HG03469 (cell line): ENCODE data around the gene COG6.

Experiments used
- ATAC-seq: cut with Tn5 transposase; IDR thresholded peaks from one replicate; pipeline ENCODE4 v1.9.1; 2021; ENCODE audit warnings: mild to moderate bottlenecking, moderate library complexity, moderate number of reproducible peaks; ENCODE audit not compliant: unreplicated experiment

The COG6 gene

DNA sequence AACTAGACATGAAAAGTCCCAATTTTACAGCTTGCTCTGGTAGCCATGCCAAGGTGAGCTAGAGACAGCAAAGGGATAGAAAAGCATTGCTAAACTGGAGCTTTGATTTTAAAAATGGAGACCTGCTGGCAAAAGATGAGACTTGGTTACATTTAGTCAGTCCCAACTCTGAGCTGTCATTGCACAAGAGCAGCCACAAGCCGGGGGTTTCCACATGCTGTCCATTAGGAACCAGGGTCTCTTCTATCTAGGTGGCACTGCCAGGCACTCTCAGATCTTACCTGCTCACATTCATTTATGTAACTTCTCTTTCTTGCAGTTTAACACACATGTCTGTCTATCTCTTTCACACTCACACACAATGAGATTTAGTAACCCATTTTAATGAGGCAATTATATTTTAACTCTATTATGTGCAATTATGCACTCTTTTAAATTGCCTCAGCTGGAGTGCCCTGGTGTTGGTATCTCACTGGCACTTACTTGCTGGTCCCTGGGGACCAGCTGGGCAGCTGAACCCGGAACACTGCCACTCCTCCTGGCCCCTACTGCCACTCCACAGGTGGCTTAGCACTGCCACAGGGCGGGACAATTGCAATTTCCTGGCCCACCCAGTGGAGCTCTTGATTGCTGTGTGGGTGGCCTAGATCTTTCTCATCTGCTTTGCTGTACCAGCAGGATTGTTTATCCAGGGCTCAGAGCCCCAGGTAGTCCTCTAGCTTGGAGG lies 112.5 kb downstream of the COG6 start:
- no peak for ATAC-seq

DNA sequence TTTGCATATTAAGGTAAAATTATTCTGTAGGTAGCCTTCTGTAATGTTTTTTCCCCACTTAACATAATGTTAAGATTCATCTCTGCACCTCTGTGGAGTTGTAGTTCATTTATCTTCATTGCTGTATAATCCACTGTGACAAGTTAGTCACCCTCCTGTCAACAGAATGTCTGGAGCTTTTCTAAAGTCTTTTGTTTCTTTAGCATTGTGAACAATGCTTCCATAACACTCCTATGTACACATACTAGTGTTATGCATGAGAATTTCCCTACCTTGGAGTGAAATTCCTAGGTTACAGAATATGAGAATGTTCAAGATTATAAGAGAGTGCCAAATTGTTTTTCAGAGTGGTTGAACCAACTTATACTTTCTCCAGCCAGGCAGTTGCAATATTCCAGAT lies 113.5 kb downstream of the COG6 start:
- no peak for ATAC-seq

DNA sequence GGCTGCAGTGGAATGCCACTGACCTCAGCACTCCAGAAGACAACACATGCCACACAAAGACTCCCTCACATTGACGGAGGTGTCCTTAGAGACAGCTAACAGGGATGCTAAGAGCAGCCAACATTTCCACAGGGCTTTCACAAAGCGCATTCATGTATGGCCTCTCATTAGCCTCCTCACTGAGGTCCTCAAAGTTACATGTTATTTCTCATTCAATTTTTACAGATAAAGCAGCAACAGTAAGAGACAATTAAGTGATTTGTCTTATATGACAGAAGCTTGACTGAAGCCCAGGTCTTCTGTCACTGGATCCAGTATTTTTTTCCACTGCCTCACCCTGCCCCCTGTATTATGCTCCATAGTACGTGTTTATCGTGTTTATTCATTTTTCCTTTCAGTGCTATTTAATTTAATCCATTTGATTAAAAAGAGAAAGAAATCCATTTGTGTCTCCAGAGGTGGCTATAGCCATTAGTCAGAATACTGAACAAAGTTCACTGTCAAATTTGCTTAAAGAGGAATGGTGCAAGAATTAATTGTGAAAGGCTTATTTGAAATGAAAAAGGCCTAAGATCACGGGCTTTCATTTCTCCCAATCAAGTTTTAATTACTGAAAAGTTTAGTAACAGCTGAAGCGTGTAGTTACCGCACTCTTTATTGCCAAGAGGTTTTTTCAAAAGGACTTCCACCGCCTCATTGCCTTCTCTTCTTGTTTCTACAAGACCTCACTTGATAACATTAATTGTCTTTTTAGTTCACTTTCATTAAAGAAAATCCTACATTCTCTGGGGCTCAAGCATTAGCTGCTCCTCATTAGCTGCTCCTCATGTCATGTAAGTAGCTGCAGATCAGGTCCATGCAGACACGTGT lies 115.0 kb downstream of the COG6 start:
- ATAC-seq: no peak

DNA sequence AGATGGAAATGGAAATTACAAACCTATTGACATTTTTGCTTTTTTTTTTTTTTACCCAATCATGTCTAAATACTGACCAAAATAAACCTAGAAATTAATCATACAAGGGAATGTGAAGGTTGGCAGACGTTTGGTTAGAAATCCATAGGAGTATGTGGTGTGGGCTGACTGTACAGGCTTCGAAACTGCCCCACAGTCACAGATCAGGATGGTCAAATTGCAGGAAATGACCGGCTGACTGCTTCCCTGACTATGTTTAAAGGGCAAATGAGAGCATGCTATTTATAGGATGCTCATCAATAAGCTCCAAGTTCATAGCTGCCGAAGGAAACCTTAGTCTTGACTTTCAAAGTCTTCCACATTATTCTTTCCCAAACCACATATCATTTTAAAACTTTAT lies 118.4 kb downstream of the COG6 start:
- ATAC-seq: no peak

DNA sequence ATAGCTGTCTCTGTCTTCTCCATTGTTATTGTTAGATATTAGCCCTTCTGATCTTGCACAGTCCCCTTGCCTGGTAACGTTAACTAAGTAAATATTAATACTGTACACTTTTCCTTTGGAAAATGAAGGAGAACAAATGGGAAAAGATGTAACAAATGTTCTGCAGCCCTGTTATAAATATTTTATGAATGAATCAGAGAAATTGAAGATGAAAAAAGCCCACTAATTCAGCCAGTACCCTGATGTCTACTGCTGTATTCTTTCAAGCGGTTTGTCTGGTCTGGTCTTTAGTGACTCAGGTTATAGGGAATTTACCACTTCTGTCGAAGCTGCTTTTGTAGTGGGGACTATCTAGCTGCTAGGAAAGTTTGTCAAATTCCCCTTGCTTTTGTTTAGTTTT lies 121.0 kb downstream of the COG6 start:
- no peak for ATAC-seq

DNA sequence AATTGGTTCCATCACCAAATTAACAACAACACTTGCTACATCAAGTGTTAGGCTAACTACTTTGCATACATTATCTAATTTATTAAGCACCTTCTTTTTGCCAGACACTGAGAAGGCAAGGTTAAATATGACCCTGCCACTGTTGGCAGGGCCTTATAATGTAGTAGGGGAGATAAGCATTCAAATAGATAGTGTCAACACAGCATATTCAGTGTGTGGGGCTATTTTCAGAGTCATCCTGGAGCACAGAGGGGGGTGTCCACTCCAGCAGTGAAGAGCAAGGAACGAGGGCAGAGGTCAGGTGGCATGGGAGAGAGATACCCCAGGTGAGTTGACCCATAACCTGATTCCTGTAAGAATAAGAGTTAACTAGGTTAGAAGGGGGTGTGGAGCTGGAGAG lies 121.6 kb downstream of the COG6 start:
- ATAC-seq: no peak

DNA sequence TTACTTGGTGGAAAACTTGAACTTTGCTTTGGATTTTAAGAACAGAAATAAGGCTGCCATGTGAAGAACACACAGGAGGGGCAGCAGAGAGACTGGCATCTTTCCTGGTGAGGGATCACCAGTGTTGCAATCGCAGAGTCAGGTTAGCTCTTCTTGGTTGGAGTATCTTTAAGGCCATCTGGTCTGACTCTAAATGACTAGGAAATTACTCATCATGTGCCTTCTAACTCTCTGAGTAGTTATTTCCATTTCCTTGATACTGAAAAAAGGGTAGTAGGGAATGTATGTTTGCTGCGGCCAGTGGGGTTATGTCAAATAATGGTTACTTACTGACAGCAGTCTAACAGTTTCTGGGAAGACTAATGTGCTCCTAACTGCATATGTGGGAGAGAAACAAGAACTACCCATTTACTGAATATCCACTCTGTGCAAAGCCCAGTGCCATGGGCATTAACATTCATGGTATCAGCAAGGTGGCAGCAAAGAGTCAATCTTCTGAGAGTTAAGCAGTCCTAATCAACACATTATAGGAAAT lies 122.1 kb downstream of the COG6 start:
- ATAC-seq: peak; percentile 38

DNA sequence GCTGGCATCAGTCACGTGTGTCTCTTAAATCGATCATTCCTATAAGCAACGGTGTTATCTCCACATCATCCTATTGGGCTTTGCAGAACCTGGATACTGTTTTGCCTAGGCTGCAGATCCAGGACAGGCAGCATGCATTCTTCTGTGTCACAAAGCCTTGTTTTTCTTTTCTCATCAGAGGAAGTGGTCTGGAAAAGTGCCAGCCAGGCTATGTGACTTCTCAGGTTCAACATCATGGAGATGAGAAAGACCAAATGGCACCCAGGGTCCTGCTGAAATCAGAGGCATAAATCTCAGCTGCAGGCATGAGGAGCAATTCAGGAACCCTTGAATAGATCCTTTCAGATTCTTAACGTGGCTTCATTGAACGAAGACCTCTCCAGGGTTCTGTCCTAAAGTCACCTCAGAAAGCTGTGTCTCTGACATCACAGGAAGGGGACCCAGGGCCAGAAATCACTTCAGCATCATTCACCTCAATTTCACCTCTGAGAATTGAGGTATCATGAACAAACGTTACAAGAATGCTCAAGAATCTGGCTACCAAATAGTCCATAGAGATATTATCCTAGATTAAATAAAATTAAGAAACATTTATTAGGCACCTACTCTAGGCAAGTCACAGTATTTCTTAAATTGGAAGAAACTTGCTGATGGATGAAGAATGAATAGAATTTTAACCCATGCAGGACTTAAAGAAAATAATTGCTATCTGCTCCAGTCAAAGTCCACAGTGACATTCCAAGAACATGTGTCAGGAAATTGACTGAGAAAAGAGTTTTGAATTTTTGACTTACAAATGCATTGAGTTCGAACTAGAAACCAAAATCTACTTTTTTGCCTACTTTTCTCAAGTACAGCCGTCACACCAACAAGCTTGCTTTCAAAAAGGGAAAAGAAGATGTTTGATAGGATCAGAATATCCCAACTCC lies 124.1 kb downstream of the COG6 start:
- no peak for ATAC-seq

DNA sequence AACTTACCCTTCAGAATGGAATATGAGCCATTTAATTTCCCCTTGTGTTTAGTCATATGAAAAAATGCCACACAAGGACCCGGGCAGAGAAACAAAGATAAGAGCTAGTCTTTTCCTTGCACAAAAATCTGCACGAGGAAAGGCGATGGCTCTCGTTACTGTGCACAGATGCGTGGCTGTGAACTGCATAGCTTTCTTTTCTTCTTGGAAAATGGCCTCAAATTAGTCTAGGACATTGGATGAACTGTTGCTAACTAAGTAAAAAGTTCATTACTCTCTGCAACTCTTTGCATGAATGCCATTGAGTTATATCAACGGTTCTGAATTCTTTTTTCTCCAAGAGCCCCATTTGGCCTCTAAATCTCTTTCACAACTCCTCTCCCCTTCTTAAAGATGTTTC lies 125.2 kb downstream of the COG6 start:
- no peak for ATAC-seq

DNA sequence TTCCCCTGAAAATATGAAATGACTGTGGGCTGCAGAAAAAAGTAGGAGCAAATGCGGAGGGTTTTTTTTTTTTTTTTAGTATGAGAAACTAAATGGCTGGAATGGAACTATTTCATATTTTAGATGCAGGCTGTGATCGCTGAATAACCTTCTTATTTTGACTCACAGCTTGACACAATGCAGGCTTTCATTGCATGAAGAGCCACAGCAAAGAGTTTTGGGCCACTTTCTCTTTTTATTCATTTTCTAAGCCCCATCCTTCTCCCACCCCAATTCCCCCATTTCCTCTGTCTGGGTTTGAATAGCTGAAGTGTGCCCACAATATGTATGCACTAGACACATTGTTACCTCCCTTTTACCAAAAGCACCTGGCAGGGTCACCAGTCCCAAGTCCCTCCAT lies 125.9 kb downstream of the COG6 start:
- no peak for ATAC-seq

DNA sequence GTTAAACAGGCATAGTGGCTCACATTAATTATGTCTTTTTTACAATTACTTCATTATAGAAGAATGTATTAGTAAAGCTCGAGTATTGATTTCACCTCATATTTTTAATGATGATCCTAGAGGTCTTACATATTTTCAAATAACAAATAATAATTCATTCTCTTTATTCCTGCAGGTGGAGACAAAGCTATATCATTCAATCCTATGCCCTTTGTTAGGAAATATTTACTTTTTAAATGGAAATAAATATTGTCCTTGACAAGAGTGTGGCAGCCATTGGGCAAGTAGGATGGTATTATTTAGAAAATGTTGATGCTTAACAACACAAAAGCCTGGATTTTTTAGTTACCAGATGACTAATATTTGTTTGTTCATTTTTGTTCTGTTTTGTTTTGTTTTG lies 127.6 kb downstream of the COG6 start:
- no peak for ATAC-seq

DNA sequence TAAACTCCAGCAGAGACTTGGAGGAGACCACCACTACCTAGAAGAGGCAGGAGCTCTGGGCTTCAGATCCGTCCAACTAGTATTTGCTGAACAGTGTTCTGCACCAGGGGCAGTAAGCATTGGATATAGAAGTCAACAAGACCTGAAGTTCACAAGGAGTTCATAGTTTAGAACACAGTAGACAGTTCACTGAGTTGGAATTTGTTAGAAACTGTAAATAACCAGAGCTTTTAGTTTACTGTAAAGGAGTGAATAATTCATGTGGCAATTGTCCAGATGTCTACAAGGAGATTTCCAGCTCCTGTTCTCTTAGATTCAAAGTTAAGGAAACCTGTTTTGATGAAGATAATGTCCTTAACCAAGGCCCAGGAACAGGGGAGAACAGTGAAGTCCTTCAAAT lies 128.9 kb downstream of the COG6 start:
- no peak for ATAC-seq

DNA sequence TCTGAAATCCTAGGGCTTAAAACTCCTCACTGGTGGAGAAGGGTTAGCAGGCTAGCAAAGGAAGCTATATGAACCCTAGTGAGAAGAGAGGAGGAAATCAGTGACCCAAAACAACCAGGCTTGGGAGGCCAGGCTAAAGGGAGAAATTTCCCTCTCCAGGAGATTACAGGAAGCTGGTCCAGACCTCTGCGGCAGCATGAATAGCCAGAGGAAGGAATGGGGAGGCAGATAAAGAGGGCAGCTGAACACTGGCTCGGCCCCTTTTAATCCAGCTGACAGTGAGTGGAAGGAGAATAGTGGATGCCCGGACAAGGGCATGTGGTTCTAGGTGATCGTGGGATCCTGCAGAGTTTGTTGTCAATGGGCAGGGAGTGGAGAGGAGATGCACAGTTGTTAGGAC lies 130.6 kb downstream of the COG6 start:
- ATAC-seq: no peak

DNA sequence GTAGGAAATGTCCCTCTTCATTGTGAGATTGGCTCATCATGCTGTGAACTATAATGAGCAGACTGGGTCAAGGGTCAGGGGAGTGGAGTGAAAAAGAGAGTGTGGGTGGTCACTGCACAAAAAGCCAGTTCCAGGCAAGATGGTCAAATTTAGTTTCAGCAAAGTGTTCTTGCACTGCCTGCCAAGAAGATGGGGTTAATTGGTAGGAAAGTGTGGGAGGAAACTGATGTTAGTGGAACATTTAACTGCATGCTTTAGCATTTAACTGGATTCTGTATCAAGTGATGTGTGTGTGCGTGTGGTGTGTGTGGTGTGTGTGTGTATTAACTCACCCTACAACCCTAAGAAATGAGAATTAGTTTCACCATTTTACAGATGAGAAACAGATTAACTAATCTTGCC lies 131.6 kb downstream of the COG6 start:
- ATAC-seq: no peak

DNA sequence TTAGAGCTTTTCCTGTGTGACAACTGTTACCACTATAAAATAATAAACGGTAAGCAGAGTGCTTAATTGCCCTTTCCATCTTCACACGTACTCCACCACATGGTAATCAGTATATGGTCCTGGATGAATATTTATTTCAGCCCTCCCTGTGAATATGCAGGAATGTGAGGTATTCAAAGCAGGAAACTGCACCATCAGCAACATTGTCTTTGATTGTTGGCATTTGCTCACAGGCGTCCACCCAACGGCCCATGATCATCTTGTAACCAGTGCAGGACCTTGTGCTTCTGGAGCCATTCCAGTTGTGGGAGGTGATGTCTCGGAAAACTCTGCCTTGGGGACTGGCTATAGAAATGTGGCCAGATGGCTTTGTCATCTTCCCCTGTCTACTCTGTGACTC lies 132.6 kb downstream of the COG6 start:
- no peak for ATAC-seq

DNA sequence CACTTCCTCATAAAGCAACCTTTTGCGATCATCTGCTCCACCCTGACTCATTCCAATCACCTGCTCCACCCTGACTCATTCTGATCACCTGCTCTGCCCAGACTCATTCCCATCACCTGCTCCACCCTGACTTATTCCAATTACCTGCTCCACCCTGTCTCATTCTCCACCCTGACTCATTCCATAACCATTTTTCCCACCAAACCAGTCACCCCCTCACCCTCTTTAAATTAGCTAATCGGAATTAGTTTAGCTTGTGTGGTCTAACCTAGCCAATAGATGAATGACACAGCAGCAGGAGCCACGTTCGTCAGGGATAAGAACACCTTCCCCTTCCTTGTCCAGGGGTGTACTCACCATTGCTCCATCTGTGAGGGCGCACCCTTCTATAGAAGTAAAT lies 134.0 kb downstream of the COG6 start:
- no peak for ATAC-seq
